Stimulated activated CD8-positive, alpha-beta memory T cell treated with anti-CD3 and anti-CD28 coated beads, Interleukin-15, amount 100 ng/mL, for 1 hour (primary cell): ENCODE results near the gene GRK2.

Experiments used
- DNase-seq: peaks from one replicate; pipeline ENCODE4 v3.0.0-alpha.2; 2020; ENCODE audit warnings: low read depth

Gene GRK2

DNA sequence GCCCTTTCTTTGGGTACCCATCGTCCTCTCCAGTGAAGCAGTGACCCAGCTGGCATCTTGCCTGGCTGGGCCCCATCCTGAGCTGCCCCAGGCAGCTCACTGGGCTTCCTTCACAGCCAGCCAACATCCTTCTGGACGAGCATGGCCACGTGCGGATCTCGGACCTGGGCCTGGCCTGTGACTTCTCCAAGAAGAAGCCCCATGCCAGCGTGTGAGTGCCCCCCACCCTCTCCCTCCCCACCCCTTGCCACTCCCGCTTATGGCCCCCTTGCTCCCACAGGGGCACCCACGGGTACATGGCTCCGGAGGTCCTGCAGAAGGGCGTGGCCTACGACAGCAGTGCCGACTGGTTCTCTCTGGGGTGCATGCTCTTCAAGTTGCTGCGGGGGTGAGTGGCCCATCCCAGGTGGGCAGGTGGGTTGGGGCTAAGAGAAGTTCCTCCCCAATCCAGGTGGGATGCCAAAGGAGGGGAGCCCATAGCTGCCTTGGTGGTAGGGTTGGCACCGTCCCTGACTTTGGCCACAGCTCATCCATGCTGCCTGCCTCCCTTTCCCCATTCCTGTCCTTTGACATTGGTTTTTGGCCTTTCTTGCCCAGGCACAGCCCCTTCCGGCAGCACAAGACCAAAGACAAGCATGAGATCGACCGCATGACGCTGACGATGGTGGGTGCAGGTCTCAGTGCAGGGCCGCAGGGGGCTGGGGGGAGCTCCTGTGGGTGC, 16.0 kb downstream of the GRK2 start:
- no peak for DNase-seq

DNA sequence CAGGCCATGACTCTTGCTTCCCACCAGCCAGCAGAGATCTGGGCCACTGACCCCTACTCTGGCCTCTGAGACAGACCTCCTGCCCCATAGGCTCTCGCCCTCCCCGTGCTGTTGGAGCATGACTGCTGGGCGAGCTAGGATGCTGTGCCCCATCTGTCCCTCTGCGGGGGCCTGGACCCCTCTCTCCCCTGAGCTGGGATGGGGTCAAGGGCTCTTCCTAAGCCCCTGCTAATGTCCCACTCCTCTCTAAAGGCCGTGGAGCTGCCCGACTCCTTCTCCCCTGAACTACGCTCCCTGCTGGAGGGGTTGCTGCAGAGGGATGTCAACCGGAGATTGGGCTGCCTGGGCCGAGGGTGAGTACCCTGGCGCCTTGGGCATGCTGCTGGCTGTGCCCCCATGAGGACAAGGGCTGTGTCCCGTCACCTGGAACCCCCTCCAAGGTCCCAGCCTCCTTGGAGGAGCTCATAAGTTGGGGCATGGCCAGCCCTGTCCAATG, 16.7 kb downstream of the GRK2 start:
- no peak for DNase-seq

DNA sequence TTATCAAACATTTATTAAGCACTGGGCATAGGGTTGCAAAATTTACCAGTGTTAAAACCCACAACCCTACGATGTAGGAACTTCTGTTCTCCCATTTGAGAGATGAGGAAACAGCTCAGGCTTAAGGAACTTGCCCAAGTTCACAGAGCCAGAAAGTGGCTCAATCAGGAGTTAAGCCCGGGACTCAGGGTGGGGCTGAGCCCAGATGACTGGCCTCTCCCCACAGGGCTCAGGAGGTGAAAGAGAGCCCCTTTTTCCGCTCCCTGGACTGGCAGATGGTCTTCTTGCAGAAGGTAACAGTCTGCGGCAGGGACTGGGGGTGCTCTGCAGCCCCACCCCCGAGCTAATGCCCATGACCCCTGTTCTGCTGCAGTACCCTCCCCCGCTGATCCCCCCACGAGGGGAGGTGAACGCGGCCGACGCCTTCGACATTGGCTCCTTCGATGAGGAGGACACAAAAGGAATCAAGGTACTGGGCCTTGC, 17.2 kb downstream of the GRK2 start:
- DNase-seq: no peak

DNA sequence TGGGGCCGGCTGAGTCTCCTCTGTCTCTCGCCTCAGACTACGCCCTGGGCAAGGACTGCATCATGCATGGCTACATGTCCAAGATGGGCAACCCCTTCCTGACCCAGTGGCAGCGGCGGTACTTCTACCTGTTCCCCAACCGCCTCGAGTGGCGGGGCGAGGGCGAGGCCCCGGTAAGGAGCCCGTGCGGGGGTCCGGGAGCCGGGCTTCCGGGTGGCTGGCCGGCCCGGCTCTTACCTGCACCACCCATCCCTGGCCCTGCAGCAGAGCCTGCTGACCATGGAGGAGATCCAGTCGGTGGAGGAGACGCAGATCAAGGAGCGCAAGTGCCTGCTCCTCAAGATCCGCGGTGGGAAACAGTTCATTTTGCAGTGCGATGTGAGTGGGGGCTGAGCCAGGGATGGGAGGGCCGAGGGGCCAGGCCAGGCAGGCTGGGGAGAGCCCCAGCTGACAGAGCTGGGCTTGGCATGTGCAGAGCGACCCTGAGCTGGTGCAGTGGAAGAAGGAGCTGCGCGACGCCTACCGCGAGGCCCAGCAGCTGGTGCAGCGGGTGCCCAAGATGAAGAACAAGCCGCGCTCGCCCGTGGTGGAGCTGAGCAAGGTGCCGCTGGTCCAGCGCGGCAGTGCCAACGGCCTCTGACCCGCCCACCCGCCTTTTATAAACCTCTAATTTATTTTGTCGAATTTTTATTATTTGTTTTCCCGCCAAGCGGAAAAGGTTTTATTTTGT, 18.7 kb downstream of the GRK2 start:
- DNase-seq: no peak

DNA sequence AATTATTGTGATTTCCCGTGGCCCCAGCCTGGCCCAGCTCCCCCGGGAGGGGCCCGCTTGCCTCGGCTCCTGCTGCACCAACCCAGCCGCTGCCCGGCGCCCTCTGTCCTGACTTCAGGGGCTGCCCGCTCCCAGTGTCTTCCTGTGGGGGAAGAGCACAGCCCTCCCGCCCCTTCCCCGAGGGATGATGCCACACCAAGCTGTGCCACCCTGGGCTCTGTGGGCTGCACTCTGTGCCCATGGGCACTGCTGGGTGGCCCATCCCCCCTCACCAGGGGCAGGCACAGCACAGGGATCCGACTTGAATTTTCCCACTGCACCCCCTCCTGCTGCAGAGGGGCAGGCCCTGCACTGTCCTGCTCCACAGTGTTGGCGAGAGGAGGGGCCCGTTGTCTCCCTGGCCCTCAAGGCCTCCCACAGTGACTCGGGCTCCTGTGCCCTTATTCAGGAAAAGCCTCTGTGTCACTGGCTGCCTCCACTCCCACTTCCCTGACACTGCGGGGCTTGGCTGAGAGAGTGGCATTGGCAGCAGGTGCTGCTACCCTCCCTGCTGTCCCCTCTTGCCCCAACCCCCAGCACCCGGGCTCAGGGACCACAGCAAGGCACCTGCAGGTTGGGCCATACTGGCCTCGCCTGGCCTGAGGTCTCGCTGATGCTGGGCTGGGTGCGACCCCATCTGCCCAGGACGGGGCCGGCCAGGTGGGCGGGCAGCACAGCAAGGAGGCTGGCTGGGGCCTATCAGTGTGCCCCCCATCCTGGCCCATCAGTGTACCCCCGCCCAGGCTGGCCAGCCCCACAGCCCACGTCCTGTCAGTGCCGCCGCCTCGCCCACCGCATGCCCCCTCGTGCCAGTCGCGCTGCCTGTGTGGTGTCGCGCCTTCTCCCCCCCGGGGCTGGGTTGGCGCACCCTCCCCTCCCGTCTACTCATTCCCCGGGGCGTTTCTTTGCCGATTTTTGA, 19.5 kb downstream of the GRK2 start:
- DNase-seq: no peak

DNA sequence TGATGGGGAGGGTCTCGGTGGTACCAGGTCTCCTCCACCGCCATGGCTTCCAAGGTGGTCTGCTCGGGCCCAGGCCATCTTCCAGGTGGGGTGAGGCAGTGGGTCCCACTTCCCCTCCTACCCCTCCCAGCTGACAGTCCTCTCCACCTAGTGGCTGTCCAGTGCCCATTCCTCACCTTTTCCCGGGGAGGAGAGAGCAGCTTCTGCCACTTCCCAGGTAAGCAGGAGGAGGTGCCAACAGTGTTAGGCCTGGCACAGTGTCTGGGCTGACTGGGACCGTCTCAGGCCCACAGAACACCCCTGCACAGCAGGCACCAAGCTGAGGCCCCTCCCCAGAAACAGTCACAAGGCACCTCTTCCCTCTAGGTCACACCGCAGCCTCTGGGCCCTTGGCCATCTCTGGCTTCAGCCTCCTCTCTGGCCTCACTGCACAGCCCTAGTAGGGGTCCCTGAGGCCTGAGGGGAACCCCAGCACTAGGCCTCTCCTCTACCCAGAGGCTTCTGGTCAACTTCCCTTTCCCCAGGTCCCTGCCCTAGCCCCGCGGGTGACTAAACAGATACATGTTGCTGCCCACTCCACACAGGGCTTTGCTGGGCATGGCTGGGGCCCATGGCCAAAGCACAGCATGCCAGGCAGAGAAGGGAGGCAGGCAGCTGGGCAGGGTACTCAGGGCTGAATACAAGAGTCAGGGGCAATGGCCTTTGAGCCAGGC, 20.5 kb downstream of the GRK2 start:
- no peak for DNase-seq

DNA sequence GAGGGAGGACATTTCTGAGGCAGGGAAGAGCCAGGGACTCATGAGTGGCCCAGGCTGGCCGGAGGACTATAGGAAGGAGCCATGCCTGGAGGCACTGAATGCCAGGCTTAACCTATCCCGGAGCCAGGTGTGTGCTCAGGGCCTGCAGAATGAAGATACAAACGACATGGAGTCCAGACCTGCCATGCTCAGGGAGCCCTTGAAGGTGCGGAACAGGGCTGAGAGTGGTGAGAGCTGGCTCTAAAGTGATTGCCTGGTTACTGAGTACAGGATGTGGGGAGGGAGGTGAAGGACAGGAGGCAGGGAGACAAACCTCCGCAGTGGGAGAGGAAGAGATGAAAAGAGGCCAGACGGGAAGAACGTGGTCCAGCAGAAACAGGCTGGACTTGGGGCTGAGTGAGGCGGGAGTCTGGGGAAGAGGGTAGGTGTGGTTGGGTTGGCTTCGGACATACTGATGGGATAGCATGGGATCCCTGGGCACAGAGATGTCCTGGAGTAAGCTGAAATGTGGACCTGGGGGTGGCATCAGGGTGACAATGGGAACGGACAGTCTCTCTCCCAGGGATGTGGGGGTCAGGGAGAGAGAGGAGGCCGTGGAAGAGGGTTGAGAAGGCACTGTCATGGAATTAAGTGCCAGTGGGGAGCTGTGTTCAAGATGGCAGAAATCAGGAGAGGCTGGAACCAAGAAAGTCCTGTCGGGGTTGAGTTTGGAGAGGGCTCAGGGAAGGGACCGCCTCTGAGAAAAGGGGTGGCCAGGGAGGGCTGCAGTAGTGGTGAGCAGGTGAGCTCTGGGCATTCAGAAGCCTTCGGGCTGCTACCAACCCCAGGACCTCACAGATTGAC, 21.3 kb downstream of the GRK2 start:
- DNase-seq: no peak

DNA sequence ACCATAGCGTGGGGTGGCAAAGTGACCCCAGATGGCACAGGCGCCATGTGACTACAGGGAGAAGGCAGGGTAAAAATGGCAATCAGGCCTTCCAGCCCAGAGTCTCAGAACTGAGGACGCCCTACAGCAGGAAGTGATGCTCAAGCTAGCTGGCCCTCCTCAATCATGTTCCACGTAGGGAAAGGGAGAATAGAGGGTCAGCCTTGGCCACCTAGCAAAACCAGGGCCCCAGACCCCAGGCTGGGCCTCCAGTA, 21.9 kb downstream of the GRK2 start:
- DNase-seq: no peak

DNA sequence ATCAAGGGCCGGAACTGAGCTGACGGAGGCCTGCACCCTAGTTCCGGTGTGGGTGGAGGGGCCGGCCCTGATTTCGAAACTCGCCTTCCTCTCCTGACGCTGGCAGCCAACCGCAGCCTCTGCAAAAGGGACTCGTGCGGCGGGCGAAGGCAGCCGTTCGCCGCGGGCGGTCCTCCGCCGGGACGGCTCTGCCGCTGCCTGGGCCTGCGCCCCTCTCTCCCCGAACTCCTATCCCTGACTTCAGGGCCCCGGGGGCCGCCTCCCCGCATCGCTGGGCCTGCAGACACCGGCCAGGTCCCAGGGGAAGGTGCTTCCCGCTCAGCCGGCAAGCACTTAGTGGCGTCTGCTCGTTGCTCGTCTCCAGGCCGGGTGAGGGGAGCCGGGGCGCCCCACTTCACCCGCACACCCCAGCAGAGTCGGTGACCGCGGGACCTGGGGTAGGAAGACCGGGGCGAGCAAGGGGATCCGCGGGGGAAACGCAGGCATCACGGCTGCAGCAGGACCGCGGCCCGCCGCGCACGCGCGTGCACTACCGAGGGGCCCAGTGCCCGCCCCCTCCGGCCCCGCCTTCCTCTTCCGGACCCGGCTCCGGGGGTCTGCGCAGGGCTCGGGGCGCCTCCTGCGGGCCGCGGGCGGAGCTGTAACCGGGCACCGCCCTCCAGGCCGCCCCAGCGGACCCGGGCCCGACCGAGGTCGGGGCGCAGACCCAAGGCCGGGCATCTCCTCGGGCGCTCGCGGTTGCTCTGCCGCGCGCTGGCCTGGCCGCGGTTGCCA, 22.4 kb downstream of the GRK2 start:
- peak; percentile 74 for DNase-seq

DNA sequence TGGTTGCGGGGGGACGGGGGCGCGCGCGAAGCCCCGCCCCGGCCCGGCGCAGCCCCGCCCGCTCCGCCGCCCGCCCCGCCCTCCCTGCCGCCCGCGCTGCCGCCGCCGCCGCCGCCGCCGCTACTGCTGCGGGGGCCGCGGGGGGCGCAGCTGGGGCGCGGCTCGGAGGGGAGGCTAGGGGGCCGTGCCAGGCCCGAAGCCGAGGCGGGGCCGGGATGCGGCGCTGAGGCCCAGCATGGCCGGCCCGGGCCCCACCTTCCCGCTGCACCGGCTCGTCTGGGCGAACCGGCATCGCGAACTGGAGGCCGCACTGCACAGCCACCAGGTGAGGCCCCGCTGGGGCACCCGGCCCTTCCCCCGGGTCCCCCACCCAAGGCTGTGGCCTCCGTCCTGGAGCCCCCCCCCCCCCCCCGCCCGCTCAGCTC, 23.0 kb downstream of the GRK2 start, which contains the start of gene ANKRD13D:
Gene ANKRD13D (plus strand): TSS at position 78 of the 425 bp plus-strand sequence. CDS start 158 bp downstream, at position 236.
- DNase-seq: no peak

DNA sequence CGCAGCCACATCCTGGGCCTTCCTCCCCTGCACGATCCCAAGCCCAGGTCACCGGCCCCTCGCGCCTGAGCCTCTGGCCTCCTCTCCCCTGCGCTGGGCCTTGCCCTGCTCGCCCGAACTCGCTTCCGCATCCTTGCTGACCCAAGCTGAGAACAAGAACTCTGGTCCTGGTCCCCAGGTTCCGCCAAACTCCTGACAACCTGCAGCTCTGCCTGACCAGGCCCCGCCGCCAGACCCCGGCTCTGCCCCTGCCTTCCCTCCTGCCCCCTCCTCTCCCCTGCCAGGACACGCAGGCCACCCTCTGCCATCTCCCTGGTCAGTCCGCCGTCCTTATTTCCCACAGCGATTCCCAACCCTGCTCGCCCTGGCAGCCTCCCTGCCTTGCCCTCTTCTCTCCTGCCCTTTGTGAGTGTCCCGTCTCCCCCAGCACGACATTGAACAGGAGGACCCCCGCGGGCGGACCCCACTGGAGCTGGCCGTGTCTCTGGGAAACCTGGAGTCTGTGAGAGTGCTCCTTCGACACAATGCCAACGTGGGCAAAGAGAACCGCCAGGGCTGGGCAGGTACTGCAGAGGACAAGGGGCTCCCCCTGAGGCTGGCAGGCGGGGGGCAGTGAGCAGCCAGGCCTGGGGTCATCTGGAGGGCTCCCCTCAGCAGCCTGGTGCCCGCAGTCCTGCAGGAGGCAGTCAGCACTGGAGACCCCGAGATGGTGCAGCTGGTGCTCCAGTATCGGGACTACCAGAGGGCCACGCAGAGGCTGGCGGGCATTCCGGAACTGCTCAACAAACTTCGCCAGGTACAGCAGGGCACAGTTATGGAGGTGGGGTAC, 23.6 kb downstream of the GRK2 start:
- DNase-seq: no peak

DNA sequence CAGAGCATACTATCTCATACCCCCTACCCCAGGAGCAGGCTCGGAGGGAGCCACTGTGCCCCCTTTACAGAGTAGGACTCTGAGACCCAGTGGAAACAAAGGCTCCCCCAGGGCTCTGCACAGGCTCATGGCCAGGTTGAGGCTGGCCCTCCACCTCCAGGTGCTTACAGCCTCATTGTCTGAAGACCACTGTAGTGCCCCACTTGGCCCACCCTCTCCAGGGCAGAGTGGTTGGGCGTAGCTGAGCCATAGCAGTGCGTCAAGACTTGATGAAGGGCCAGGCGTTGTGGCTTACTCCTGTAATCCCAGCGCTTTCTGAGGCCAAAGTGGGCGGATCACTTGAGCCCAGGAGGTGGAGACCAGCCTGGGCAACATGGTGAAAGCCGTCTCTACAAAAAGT, 24.5 kb downstream of the GRK2 start:
- no peak for DNase-seq

DNA sequence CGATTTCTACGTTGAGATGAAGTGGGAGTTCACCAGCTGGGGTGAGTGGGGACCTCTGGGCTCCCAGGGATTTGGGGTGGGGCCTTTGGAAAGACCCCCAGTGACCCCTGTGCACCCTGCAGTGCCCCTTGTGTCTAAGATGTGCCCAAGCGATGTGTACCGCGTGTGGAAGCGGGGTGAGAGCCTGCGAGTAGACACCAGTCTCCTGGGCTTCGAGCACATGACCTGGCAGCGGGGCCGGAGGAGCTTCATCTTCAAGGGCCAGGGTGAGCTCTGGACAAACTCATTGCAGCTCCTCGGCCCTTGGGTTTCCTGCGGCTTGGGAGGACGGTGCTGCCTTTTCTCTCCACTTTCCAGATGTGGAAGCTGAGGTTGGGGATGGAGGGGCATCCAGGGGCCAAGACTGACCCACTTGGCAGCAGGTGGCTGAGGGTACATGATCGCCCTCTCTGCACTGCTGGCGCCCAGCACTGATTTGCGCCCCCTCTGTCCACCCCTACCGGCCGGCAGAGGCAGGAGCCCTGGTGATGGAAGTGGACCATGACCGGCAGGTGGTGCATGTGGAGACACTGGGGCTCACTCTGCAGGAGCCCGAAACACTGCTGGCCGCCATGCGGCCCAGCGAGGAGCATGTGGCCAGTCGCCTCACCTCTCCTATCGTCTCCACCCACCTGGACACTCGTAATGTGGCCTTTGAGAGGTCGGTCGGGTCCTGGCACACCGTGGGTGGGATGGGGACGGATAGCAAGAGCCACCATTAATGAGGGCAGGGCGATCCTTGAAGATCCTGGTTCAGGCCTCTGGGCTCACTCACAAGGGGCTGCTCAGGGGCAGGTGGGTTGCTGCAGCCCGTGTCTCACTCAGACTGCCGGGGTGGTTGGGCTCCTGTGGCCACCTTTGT, 25.5 kb downstream of the GRK2 start:
- DNase-seq: no peak

DNA sequence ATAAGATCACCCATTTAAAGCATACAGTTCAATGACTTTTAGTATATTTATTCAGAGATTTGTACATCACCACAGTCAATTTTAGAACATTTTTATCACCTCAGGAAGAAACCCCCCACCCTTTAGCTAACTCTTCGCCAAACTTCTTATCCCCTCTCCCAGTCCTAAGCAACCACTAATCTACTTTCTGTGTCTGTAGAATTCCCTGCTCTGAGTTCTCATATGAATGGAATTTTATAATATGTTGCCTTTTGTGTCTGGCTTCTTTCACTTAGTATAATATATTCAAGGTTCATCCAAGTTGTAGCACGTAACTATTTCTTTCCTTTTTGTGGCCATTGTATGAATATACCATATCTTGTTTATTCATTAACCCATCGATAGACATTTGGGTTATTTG, 26.4 kb downstream of the GRK2 start:
- no peak for DNase-seq

DNA sequence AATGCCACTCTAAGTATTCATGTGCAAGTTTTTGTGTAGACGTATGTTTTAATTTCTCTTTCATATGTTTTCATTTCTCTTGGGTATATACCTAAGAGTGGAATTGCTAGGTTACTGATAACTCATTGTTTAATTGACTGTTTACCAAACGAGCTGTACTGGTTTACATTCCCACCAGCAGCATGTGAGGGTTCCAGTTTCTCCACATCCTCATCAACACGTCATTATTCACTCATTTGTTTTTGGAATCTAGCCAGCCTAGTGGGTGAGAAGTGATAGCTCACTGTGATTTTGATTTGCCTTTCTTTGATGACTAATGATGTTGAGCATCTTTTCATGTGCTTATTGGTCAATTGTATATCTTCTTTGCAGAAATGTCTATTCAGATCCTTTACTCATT, 26.8 kb downstream of the GRK2 start:
- no peak for DNase-seq

DNA sequence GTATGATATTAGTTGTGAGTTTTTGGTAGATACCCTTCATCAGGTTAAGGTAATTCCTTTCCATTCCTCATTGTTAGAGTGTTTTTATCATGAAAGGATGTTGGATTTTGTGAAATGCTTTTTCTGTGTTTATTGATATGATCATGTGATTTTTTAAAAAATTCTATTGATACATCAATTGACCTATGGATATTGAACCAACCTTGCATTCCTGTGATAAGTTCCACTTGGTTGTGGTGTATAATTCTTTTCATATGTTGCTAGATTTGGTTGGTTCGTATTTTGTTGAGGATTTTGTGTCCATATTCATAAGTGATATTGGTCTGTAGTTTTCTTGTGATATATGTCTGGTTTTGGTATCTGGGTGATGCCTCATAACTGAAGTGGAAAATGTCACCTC, 29.6 kb downstream of the GRK2 start:
- DNase-seq: no peak

DNA sequence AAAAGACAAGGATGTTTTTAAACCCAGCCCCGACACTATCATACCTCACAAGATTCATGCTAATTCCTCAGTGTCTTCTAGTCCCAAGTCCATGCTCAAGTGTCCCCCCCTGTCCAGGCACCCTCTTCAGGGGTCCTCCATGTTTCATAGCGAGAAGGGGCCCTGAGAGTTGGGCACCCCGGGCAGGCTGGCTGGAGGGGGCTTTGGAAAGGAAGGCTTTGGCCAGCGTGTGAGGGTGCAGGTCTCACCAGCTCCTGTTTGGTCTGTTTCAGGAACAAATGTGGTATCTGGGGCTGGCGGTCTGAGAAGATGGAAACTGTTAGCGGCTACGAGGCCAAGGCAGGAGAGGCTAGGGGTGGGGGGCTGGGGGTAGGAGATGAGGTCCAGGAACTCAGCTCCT, 32.5 kb downstream of the GRK2 start:
- DNase-seq: no peak
